Neural progenitor cell (in vitro differentiated cells): ENCODE data around the gene KCNQ1.

Source experiments
- EZH2 ChIP-seq: fragments of 200-600 bp; sonication (generic); IDR thresholded peaks from 2 replicates; pipeline ENCODE4 v1.6.1; 2017; ENCODE audit warnings: antibody characterized with exemption, mild to moderate bottlenecking, moderate library complexity
- EZH2phosphoT487 ChIP-seq: fragments of 200-600 bp; sonication (generic); IDR thresholded peaks from 2 replicates; pipeline ENCODE4 v1.6.1; 2017; ENCODE audit warnings: antibody characterized with exemption
- TF ChIP-seq, protein P1 (sequence below): fragments of 200-600 bp; sonication (generic); IDR thresholded peaks from 2 replicates; pipeline ENCODE4 v1.5.1; 2017; ENCODE audit warnings: antibody characterized with exemption, mild to moderate bottlenecking

DNA sequence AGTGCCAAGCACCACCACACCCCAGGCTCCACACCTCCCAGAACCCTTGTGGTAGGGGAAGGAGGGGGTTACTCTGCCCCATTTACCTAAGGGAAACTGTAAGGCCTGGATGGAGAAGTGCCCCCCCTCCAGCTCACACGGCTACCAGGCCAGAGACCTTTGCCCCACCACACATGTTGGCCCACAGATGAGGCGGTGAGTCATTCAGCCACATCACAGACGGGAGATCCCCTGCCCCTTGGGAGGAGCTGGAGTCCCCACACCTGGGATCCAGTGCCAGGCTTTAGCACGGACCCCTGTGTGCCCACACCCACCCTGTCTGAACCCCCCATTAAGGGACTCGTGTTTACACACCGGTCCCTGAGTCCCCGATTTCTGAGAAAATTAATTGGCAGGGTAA lies 415.8 kb downstream of the KCNQ1 start:
- TF ChIP-seq, protein P1, sequence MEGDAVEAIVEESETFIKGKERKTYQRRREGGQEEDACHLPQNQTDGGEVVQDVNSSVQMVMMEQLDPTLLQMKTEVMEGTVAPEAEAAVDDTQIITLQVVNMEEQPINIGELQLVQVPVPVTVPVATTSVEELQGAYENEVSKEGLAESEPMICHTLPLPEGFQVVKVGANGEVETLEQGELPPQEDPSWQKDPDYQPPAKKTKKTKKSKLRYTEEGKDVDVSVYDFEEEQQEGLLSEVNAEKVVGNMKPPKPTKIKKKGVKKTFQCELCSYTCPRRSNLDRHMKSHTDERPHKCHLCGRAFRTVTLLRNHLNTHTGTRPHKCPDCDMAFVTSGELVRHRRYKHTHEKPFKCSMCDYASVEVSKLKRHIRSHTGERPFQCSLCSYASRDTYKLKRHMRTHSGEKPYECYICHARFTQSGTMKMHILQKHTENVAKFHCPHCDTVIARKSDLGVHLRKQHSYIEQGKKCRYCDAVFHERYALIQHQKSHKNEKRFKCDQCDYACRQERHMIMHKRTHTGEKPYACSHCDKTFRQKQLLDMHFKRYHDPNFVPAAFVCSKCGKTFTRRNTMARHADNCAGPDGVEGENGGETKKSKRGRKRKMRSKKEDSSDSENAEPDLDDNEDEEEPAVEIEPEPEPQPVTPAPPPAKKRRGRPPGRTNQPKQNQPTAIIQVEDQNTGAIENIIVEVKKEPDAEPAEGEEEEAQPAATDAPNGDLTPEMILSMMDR: no peak
- TF ChIP-seq EZH2phosphoT487 (no peak), EZH2 (no peak)
